Measurements from ENCODE around the gene SLC44A2.

- TF ChIP-seq CTCF (conservative IDR thresholded peaks at IDR 0.05; ENCODE audit: low read depth in 2 of 2) (no peak), REST (IDR thresholded peaks at IDR 0.05; ENCODE audit: unreplicated experiment) (no peak)
Observed at GRCh38 chr19:10679743-10680142, 54.4 kb downstream of the SLC44A2 start.
